Activated CD4-positive, alpha-beta memory T cell treated with anti-CD3 and anti-CD28 coated beads, Interleukin-2, amount 10 ng/mL, durations not matched to agents 7 days and 5 days (primary cell): Measurements from ENCODE around the gene FRMD4B. TPM values are rescaled to one million over a fixed set of nuclear protein-coding genes. Genes with fewer than 3 reads are reported as not detected.

ENCODE experiments used
- CTCF ChIA-PET: fragments of 350-600 bp; sonication (Branson Sonifier 250); formaldehyde crosslinking; loops from one replicate; lab custom pipeline; 2021; ENCODE audit warnings: antibody characterized with exemption, inconsistent platforms; lab: Charles Lee
- POLR2A ChIA-PET: fragments of 350-600 bp; sonication (Branson Sonifier 250); formaldehyde crosslinking; loops from one replicate; lab custom pipeline; 2021; ENCODE audit warnings: antibody characterized with exemption; lab: Charles Lee
- DNase-seq: peaks from one replicate; pipeline ENCODE4 v3.0.0-alpha.2; 2020
- H3K27ac Mint-ChIP-seq: one replicate; pipeline ENCODE4 v1.8.0; 2021; ENCODE audit warnings: mild to moderate bottlenecking, mixed read lengths
- H3K27me3 Mint-ChIP-seq: one replicate; pipeline ENCODE4 v1.8.0; 2021; ENCODE audit warnings: mixed read lengths
- H3K36me3 Mint-ChIP-seq: one replicate; pipeline ENCODE4 v1.8.0; 2021; ENCODE audit warnings: low read depth, mixed read lengths
- H3K4me1 Mint-ChIP-seq: one replicate; pipeline ENCODE4 v1.8.0; 2021; ENCODE audit warnings: mixed read lengths
- H3K4me3 Mint-ChIP-seq: one replicate; pipeline ENCODE4 v1.8.0; 2021; ENCODE audit warnings: mild to moderate bottlenecking, mixed read lengths
- H3K9me3 Mint-ChIP-seq: one replicate; pipeline ENCODE4 v1.8.0; 2021; ENCODE audit warnings: mixed read lengths
- total RNA-seq, 2 experiments: library from RNA; stranded (reverse); gene quantifications; one replicate each; pipeline ENCODE4 v1.2.3, GENCODE V29; 2021

FRMD4B gene
- total RNA-seq, 2 experiments from 2014 or later, result 69.5 to 72.4 TPM

- Mint-ChIP-seq H3K9me3 (no peaks in the 10 kb centered on the region), H3K4me1 (peaks cover 15% of the 10 kb centered on the region), H3K4me3 (no peak overlapping the region), H3K27me3 (peaks cover 7% of the 10 kb centered on the region), H3K36me3 (no peaks in the 10 kb centered on the region), H3K27ac (no peak overlapping the region)
- POLR2A ChIA-PET, result interaction anchor here (1.1 to 2.7 kb wide), 5 partner anchors 38 to 145 kb away, joined by 3 to 15 read pairs (median 6); no protein-coding TSS in a partner anchor
- DNase-seq, result peak; percentile 42
- CTCF ChIA-PET, result interaction anchor here (0.6 to 12.7 kb wide), 32 partner anchors 9 to 510 kb away, joined by 3 to 271 read pairs (median 5); partner anchors contain the start of gene FRMD4B
Observed at GRCh38 chr3:69161587-69162307, 224.1 kb downstream of the FRMD4B start.

- ChIA-PET CTCF (interaction anchor here (0.7 to 12.7 kb wide), 20 partner anchors 11 to 281 kb away, joined by 3 to 271 read pairs (median 6); no protein-coding TSS in a partner anchor), POLR2A (interaction anchor here (1.0 to 2.3 kb wide), 6 partner anchors 39 to 146 kb away, joined by 3 to 7 read pairs (median 3); no protein-coding TSS in a partner anchor)
- Mint-ChIP-seq H3K27me3 (peaks cover 7% of the 10 kb centered on the region), H3K4me1 (peaks cover 15% of the 10 kb centered on the region), H3K4me3 (peak overlapping the region; percentile 22), H3K27ac (no peak overlapping the region), H3K36me3 (no peaks in the 10 kb centered on the region), H3K9me3 (no peaks in the 10 kb centered on the region)
- DNase-seq, result no peak
Observed at GRCh38 chr3:69160525-69160924, 225.4 kb downstream of the FRMD4B start.

GRCh38 chr3:69160107-69160506, 225.8 kb downstream of the FRMD4B start:
- POLR2A ChIA-PET, result interaction anchor here (1.0 to 2.3 kb wide), 4 partner anchors 40 to 146 kb away, joined by 3 to 7 read pairs (median 4); no protein-coding TSS in a partner anchor

GRCh38 chr3:69149586-69149985, 236.3 kb downstream of the FRMD4B start:
- H3K4me1 Mint-ChIP-seq, result no peaks in the 10 kb centered on the region
- no peak overlapping the region for H3K27ac Mint-ChIP-seq
- no peak overlapping the region for H3K4me3 Mint-ChIP-seq
- ChIA-PET CTCF (interaction anchor here (1.4 to 1.5 kb wide), 2 partner anchors 12 to 157 kb away, joined by 5 read pairs; no protein-coding TSS in a partner anchor), POLR2A (no interaction called here)
- H3K36me3 Mint-ChIP-seq, result no peaks in the 10 kb centered on the region
- peaks cover 7% of the 10 kb centered on the region for H3K27me3 Mint-ChIP-seq
- H3K9me3 Mint-ChIP-seq, result no peaks in the 10 kb centered on the region
- DNase-seq, result no peak

More at GRCh38 chr3:69160107-69160506, 225.8 kb downstream of the FRMD4B start:
- Mint-ChIP-seq H3K27ac (no peak overlapping the region), H3K27me3 (peaks cover 7% of the 10 kb centered on the region), H3K4me1 (peaks cover 15% of the 10 kb centered on the region), H3K4me3 (no peak overlapping the region), H3K9me3 (no peaks in the 10 kb centered on the region), H3K36me3 (no peaks in the 10 kb centered on the region)
- CTCF ChIA-PET, result interaction anchor here (0.7 to 12.7 kb wide), 12 partner anchors 12 to 266 kb away, joined by 3 to 271 read pairs (median 6); no protein-coding TSS in a partner anchor
- DNase-seq, result no peak

- no peaks in the 10 kb centered on the region for H3K4me1 Mint-ChIP-seq
Observed at GRCh38 chr3:69145688-69146087, 240.2 kb downstream of the FRMD4B start.

GRCh38 chr3:69144631-69145245, 241.2 kb downstream of the FRMD4B start:
- ChIA-PET CTCF (interaction anchor here (1.2 to 1.6 kb wide), 5 partner anchors 17 to 265 kb away, joined by 3 to 6 read pairs (median 4); no protein-coding TSS in a partner anchor), POLR2A (no interaction called here)
- H3K27ac Mint-ChIP-seq, result no peak overlapping the region
- no peaks in the 10 kb centered on the region for H3K9me3 Mint-ChIP-seq
- H3K27me3 Mint-ChIP-seq, result peaks cover 25% of the 10 kb centered on the region
- no peaks in the 10 kb centered on the region for H3K36me3 Mint-ChIP-seq
- DNase-seq, result no peak
- no peaks in the 10 kb centered on the region for H3K4me1 Mint-ChIP-seq
- H3K4me3 Mint-ChIP-seq, result no peak overlapping the region

More at GRCh38 chr3:69145688-69146087, 240.2 kb downstream of the FRMD4B start:
- Mint-ChIP-seq H3K9me3 (no peaks in the 10 kb centered on the region), H3K36me3 (no peaks in the 10 kb centered on the region), H3K4me3 (no peak overlapping the region), H3K27me3 (peaks cover 21% of the 10 kb centered on the region), H3K27ac (no peak overlapping the region)
- ChIA-PET CTCF (interaction anchor here (1.2 to 1.6 kb wide), 5 partner anchors 16 to 265 kb away, joined by 3 to 6 read pairs (median 4); no protein-coding TSS in a partner anchor), POLR2A (no interaction called here)
- DNase-seq, result no peak

GRCh38 chr3:69143612-69144011, 242.3 kb downstream of the FRMD4B start:
- ChIA-PET POLR2A (no interaction called here), CTCF (no interaction called here)
- Mint-ChIP-seq H3K36me3 (no peaks in the 10 kb centered on the region), H3K4me3 (no peak overlapping the region), H3K27me3 (peaks cover 30% of the 10 kb centered on the region), H3K9me3 (no peaks in the 10 kb centered on the region), H3K4me1 (no peaks in the 10 kb centered on the region), H3K27ac (no peak overlapping the region)
- no peak for DNase-seq

GRCh38 chr3:69142797-69143454, 243.0 kb downstream of the FRMD4B start:
- Mint-ChIP-seq H3K36me3 (no peaks in the 10 kb centered on the region), H3K27ac (no peak overlapping the region), H3K4me3 (no peak overlapping the region), H3K27me3 (peaks cover 30% of the 10 kb centered on the region), H3K9me3 (no peaks in the 10 kb centered on the region), H3K4me1 (no peaks in the 10 kb centered on the region)
- DNase-seq, result no peak
- ChIA-PET CTCF (no interaction called here), POLR2A (no interaction called here)

GRCh38 chr3:69142090-69142489, 243.8 kb downstream of the FRMD4B start:
- no peak overlapping the region for H3K27ac Mint-ChIP-seq
- POLR2A ChIA-PET, result no interaction called here
- CTCF ChIA-PET, result no interaction called here

GRCh38 chr3:69141313-69141712, 244.6 kb downstream of the FRMD4B start:
- Mint-ChIP-seq H3K36me3 (no peaks in the 10 kb centered on the region), H3K4me1 (no peaks in the 10 kb centered on the region), H3K9me3 (no peaks in the 10 kb centered on the region), H3K27ac (no peak overlapping the region), H3K4me3 (no peak overlapping the region), H3K27me3 (peaks cover 35% of the 10 kb centered on the region)
- POLR2A ChIA-PET, result no interaction called here
- DNase-seq, result no peak
- CTCF ChIA-PET, result no interaction called here

More at GRCh38 chr3:69142090-69142489, 243.8 kb downstream of the FRMD4B start:
- Mint-ChIP-seq H3K4me1 (no peaks in the 10 kb centered on the region), H3K4me3 (no peak overlapping the region), H3K27me3 (peaks cover 30% of the 10 kb centered on the region), H3K36me3 (no peaks in the 10 kb centered on the region), H3K9me3 (no peaks in the 10 kb centered on the region)
- no peak for DNase-seq

- H3K4me3 Mint-ChIP-seq, result no peak overlapping the region
- no peak for DNase-seq
- CTCF ChIA-PET, result interaction anchor here (0.7 to 2.2 kb wide), 3 partner anchors 16 to 24 kb away, joined by 3 to 7 read pairs (median 4); no protein-coding TSS in a partner anchor
- no peak overlapping the region for H3K27ac Mint-ChIP-seq
- H3K36me3 Mint-ChIP-seq, result no peaks in the 10 kb centered on the region
- peaks cover 27% of the 10 kb centered on the region for H3K27me3 Mint-ChIP-seq
- H3K4me1 Mint-ChIP-seq, result no peaks in the 10 kb centered on the region
- POLR2A ChIA-PET, result no interaction called here
- H3K9me3 Mint-ChIP-seq, result no peaks in the 10 kb centered on the region
Observed at GRCh38 chr3:69137412-69137811, 248.5 kb downstream of the FRMD4B start.

- ChIA-PET CTCF (interaction anchor here (0.7 to 2.2 kb wide), 2 partner anchors 16 to 24 kb away, joined by 3 to 7 read pairs; no protein-coding TSS in a partner anchor), POLR2A (no interaction called here)
- no peaks in the 10 kb centered on the region for H3K36me3 Mint-ChIP-seq
- no peaks in the 10 kb centered on the region for H3K9me3 Mint-ChIP-seq
- no peaks in the 10 kb centered on the region for H3K4me1 Mint-ChIP-seq
- H3K4me3 Mint-ChIP-seq, result no peak overlapping the region
- peaks cover 24% of the 10 kb centered on the region for H3K27me3 Mint-ChIP-seq
- no peak for DNase-seq
- H3K27ac Mint-ChIP-seq, result no peak overlapping the region
Observed at GRCh38 chr3:69137005-69137404, 248.9 kb downstream of the FRMD4B start.
